HG02642 (cell line): Measurements from ENCODE around the gene NTRK3.

ENCODE experiments used
- ATAC-seq: cut with Tn5 transposase; IDR thresholded peaks from one replicate; pipeline ENCODE4 v1.9.1; 2021; ENCODE audit warnings: mild to moderate bottlenecking; ENCODE audit not compliant: unreplicated experiment, poor library complexity

The NTRK3 gene

DNA sequence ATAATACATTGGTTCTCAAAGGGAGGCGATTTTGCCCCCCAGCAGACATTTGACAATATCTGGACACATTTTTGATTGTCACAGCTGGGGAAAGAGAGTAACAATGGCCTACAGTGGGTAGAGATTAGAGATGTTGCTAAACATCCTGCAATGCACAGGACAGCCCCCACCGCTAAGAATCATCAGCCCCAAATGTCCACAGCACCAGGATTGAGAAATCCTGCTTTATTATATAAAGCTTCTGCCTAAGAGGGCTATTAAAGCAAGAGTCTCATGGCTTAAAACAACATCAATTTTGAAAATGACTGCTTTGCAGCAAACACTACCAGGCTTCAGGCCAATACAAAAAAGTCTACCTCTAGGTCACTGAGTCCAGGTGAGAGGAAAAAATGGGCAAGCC is 68.2 kb downstream of the NTRK3 start:
- no peak for ATAC-seq

- ATAC-seq = no peak
Observed at GRCh38 chr15:88187195-88187594, 69.3 kb downstream of the NTRK3 start.

DNA sequence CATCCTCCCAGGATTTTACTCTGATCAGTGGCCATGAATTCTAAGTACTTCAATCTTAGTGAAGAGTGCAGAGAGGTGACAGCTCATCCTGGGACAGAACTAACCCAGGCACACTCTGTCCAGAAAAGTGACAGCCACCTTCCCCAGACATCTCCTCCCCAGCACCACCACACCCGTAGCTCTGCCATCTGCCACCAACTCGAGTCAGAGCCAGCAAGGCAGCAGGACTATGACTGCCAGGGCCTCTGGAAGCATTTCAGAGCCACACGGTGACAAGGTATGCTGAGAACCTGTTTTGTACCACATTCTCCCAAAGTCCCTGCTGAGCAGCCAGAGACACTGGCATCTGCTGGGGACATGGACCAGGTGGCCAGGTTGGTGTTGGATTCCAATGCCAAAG is 71.0 kb downstream of the NTRK3 start:
- no peak for ATAC-seq

- ATAC-seq = no peak
Observed at GRCh38 chr15:88181613-88182012, 74.9 kb downstream of the NTRK3 start.

DNA sequence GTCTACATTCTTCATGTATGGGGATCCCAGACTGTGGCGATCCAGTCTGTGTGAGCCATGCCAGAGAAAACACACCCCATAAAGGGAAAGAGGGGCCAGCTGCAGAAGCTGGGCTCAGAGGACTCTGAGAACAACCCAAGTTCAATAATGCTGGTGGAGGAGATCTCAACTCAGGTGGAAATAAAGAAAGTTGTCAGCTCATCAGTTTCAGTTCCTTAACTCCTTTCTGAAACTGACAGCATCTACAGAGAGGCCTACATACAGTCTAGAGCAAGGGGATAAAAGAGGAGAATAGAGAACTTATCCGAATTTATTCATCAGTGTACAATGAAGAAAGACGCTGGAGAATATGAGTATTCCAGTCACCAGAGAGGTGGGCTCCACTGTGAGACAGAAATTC is 77.0 kb downstream of the NTRK3 start:
- ATAC-seq = peak; percentile 83

DNA sequence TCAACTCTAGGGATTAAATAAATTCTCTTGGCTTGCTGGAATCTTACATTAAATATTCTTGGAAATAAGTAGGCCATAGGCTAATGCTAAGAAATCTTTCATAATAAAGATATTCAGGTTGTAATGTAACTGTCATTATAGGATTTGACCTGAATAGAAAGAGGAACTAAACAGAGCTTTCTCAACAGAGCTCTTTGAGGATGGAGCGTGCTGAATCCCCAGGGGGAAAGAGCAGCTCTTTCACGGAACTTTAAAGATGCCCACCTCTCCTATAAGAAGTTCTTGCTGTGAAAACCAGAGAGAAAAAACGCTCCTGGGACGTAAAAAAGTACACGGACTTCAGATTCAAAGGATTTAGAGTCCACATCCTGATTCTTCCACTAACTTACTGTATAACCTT is 77.9 kb downstream of the NTRK3 start:
- no peak for ATAC-seq

GRCh38 chr15:88177451-88177850 is 79.1 kb downstream of the NTRK3 start:
- no peak for ATAC-seq

DNA sequence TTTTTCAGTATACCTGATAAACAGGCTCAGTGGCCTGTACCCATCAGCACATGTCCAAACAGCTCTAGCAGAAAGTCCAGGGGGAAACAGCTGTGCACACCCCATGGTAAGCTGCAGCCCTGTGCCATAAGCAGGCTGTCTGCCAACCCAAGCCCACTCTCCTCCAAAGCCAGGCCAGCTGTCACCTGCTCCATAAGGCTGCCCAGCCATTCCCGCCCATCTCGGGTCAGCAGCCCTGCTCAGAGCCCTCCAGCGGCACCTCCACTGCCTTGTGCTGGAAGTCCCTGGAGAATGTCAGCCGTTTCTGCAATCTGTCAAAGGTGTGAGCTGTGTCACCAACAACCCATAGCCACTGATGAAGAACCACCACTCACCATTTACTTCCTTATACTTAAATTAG is 82.0 kb downstream of the NTRK3 start:
- no peak for ATAC-seq

- ATAC-seq = no peak
Observed at GRCh38 chr15:88166082-88166993, 90.2 kb downstream of the NTRK3 start.

DNA sequence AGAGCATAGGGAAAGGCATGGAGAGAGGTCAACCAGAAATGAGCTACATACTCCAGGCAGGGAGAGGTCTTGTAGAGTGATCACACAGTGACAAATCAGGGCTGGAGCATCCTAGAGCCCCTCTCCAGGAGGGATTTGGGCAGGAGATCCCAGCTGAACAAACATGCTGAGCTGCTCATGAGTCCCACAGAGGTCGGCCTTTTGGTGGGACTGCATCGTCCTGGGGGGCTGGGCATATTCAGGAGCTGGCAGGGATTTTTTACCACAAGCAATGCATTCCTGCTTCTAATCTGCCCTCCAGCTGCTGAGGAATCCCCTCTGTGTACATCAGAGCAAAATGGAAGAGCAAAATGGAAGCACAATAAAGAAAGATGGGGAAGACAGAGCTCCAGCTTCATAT is 94.9 kb downstream of the NTRK3 start:
- no peak for ATAC-seq

GRCh38 chr15:88155310-88155709 is 101.2 kb downstream of the NTRK3 start:
- no peak for ATAC-seq

DNA sequence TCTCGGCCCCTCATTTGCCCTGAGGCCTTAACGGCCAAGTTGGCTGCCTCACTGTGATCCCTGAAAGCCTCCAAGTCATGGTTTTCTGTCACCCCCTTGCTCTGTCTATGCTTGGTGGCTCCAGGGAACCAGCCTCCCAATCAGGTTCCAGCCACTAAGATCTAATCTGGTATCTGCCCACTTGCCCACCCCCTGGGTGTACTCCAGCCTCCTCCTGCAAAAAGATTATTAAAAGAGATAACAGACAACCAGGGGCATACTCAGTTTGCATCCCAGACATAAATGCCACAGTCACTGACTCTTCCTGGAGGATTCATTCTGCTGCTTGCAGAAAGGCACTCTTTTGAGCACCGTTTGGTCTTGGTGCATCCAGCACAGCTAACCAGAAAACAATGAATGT is 103.9 kb downstream of the NTRK3 start:
- no peak for ATAC-seq

DNA sequence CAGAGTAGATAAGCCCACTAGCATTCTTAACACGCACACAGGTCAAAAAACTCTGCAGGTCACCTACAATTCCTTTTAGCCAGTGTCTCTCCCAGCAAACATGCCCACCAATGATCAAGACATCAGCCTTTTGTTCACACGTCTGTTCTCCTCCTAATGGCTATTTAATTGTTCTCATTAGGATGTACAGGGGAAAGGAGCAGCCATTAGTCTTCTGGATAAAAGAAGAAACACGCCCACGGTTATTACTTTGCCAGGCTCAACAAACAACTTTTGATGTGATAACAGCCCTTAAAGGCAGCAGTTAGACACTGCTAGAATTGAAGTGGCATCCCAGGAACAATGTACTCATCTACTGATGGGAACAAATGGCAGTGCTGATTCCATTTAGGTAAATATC is 108.8 kb downstream of the NTRK3 start:
- ATAC-seq = no peak

DNA sequence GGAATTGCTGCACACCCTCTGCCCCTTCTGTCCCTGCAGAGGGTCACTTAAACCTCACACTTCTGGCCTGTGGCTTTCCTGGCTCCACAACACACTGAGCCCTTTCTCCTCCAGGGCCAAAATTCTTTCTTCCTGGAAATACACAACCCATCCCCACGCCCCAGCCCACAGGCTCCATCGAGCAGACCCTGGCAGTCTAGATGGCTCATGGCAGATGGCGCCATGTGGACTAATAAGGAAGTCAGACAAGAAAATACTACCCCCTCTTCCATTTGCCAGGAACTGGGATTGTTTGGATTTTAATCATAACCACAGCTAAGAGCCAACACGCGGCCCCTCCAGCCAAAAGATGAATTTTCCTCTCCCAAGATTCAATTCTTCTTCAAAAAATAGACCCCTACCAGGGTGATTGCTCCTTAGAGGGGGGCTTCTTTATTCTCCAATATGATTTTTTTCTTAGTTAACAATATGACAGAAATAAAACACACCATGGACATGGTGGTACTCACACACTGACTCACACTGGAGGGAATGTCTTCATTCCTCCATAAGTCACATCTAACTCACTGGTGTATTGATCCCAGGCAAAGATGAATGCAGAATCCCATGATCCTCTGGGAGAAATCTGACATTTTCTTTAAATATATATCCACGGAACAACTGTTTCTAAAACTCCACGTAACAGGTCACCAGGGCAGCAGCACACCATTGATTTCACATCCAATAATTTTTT is 111.5 kb downstream of the NTRK3 start:
- ATAC-seq = no peak

- ATAC-seq = no peak
Observed at GRCh38 chr15:88142121-88142520, 114.4 kb downstream of the NTRK3 start.

DNA sequence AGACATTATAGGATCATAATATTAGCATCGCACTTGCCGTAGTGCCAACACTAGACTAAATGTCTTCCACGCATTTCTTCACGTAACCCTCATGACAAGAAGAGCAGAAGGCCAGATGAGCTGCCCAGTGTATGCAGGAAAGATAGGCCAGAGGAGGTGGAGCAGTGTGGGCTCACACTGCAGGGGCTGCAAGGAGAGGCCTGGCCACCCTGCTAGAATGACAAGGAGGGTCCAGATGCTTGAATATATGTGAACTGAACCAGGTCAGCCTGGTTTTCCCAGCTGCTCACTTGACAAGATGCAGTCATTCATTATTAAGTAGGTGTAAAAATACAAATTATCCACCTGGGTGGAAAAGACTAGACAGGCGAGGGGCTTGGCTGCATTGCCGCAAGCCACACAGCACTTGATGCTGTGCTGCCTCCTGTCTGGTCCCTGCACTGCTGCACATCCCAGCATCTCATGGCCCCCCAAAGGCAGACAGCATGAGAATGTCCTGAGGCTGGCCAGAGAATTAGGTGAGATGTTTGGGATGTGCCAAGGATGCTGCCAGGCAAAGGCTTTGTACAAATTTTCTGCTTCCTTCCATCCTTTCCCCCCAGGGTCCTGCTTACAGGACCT is 115.2 kb downstream of the NTRK3 start:
- no peak for ATAC-seq

DNA sequence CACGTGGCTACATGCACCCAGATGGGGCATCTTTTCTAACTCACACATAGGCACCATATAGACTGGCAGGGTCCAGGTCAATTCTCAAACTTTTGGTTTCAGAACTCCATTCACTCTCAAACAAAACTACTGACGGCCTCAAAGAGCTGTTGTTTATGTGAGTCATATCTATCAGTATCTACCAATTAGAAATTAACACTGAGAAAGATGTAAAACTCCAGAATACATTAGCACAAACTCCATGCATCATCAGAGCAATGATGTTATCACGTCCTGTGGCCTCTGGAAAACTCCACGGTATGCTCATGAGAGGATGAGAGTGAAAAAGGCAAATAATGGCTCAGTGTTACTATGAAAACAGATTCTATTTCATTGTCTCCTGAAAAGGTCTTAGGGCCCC is 116.1 kb downstream of the NTRK3 start:
- no peak for ATAC-seq

DNA sequence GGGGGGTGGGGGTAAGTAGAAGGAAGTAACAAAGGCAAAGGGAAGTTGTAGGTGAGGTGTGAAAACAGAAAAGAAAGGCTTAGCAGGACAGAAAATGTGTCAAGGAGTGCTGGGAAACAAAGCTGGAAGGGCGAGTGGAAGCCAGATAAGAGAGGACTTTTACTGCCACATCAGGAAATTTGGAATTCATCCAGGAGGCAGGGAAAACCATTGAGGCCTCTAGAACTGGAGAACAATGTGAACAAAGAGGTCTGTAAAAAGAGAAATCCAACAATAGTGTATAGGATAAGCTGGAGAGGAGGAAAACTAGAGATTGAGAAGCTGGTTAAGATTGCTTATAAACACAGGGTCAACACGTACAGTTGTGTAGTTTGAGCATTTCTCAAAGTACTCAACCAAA is 116.6 kb downstream of the NTRK3 start:
- ATAC-seq = no peak

DNA sequence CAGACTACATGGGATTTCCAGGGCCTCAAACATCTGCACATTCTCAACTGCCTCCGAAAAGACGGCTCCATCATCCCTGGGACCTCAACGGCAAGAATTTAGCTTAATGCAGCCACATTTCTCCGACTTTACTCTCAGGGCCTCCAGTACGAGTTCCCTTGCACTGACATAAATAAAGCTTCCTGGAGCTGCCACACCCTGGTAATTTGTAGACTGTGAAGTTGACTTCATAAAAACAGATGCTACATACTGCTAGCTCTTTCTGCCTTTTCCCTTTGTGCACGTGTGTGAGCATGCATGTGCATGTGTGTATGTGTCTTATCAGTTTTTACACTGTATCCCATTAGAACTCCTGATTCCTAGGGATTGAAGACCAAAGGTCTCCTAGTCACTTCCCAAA is 122.7 kb downstream of the NTRK3 start:
- no peak for ATAC-seq

- ATAC-seq = no peak
Observed at GRCh38 chr15:88132499-88132898, 124.0 kb downstream of the NTRK3 start.

- no peak for ATAC-seq
Observed at GRCh38 chr15:88131937-88132336, 124.6 kb downstream of the NTRK3 start.
